Loucy (cell line): ENCODE results near the gene ZNF665.

Source experiments
- H2AFZ ChIP-seq: fragments of 200-600 bp; sonication (generic); 2 replicates; pipeline ENCODE4 v1.6.0; 2016; ENCODE audit warnings: antibody characterized with exemption, mild to moderate bottlenecking, low read length, moderate library complexity
- H3F3A ChIP-seq: fragments of 200-600 bp; 2 replicates; pipeline ENCODE4 v1.6.0; 2016; ENCODE audit warnings: antibody characterized with exemption, low read depth, mild to moderate bottlenecking
- H3K27me3 ChIP-seq: fragments of 200-600 bp; sonication (generic); 2 replicates; pipeline ENCODE4 v1.6.1; 2014; ENCODE audit warnings: low read length, mild to moderate bottlenecking; ENCODE audit not compliant: insufficient read depth, poor library complexity, severe bottlenecking
- H3K36me3 ChIP-seq: fragments of 200-600 bp; sonication (generic); 2 replicates; pipeline ENCODE4 v1.6.1; 2016; ENCODE audit warnings: low read length; ENCODE audit not compliant: insufficient read depth
- H3K4me1 ChIP-seq: fragments of 200-600 bp; sonication (generic); 2 replicates; pipeline ENCODE4 v1.5.1; 2014; ENCODE audit warnings: low read length, mild to moderate bottlenecking; ENCODE audit not compliant: insufficient read depth, poor library complexity, severe bottlenecking
- H3K4me2 ChIP-seq: fragments of 200-600 bp; sonication (generic); 2 replicates; pipeline ENCODE4 v1.6.0; 2014; ENCODE audit warnings: antibody characterized with exemption, low read length, low read depth, mild to moderate bottlenecking; ENCODE audit not compliant: poor library complexity, severe bottlenecking
- H3K4me3 ChIP-seq: fragments of 200-600 bp; sonication (generic); 2 replicates; pipeline ENCODE4 v1.5.1; 2014; ENCODE audit warnings: low read length, mild to moderate bottlenecking, mixed read lengths; ENCODE audit not compliant: poor library complexity, severe bottlenecking
- H3K79me2 ChIP-seq: fragments of 200-600 bp; sonication (generic); 2 replicates; pipeline ENCODE4 v1.6.1; 2014; ENCODE audit warnings: low read length; ENCODE audit not compliant: insufficient read depth
- H3K9ac ChIP-seq: fragments of 200-600 bp; sonication (generic); 2 replicates; pipeline ENCODE4 v1.6.0; 2014; ENCODE audit warnings: mild to moderate bottlenecking, low read depth, low read length, moderate library complexity; ENCODE audit not compliant: poor library complexity, severe bottlenecking
- H3K9me2 ChIP-seq: fragments of 200-600 bp; sonication (generic); replicated peaks from 2 replicates; pipeline ENCODE4 v1.6.1; 2016; ENCODE audit warnings: low read depth, low read length, mixed read lengths
- H3K9me3 ChIP-seq: fragments of 200-600 bp; sonication (generic); 2 replicates; pipeline ENCODE4 v1.6.1; 2014; ENCODE audit warnings: mild to moderate bottlenecking, antibody characterized with exemption, low read length, low read depth; ENCODE audit not compliant: insufficient read depth
- H4K20me1 ChIP-seq: fragments of 200-600 bp; sonication (generic); 2 replicates; pipeline ENCODE4 v1.6.0; 2014; ENCODE audit warnings: antibody characterized with exemption, low read length, mild to moderate bottlenecking; ENCODE audit not compliant: insufficient read depth, poor library complexity, severe bottlenecking
- CTCF ChIP-seq: fragments of 200-600 bp; sonication (generic); conservative IDR thresholded peaks from 2 replicates; pipeline ENCODE4 v1.5.1; 2014; ENCODE audit warnings: mild to moderate bottlenecking, antibody characterized with exemption, low read length
- EZH2phosphoT487 ChIP-seq: fragments of 200-600 bp; IDR thresholded peaks from 2 replicates; pipeline ENCODE4 v1.6.1; 2018; ENCODE audit warnings: antibody characterized with exemption, mild to moderate bottlenecking, moderate library complexity, borderline replicate concordance

The ZNF665 gene

GRCh38 chr19:53123400-53123799, 69.8 kb downstream of the ZNF665 start:
- Histone ChIP-seq H3K36me3 (no peaks in the 10 kb centered on the region), H3K4me2 (no peak overlapping the region), H3K4me3 (no peak overlapping the region), H2AFZ (no peak overlapping the region), H3K4me1 (no peaks in the 10 kb centered on the region), H3K9ac (no peak overlapping the region), H3K27me3 (no peaks in the 10 kb centered on the region), H3K79me2 (no peaks in the 10 kb centered on the region), H4K20me1 (no peaks in the 10 kb centered on the region), H3K9me3 (no peaks in the 10 kb centered on the region; the same call in 1 of the 2 replicates), H3K9me2 (no peaks in the 10 kb centered on the region), H3F3A (no peaks in the 10 kb centered on the region)
- TF ChIP-seq EZH2phosphoT487 = no peak
- TF ChIP-seq CTCF = no peak
